ENCODE measurements around the gene SSNA1. TPM values are rescaled to one million over a fixed set of nuclear protein-coding genes. Genes with fewer than 3 reads are reported as not detected.
A peak's percentile ranks its signal among the peaks of the same experiment; 100 is the strongest.

SSNA1 gene
- total and polyA plus RNA-seq, 9 of the 15 experiments (the other 6 are each of a cell fraction or from before 2014, with no cell fraction given) = 1.9 to 130 (median 57.1) TPM

DNA sequence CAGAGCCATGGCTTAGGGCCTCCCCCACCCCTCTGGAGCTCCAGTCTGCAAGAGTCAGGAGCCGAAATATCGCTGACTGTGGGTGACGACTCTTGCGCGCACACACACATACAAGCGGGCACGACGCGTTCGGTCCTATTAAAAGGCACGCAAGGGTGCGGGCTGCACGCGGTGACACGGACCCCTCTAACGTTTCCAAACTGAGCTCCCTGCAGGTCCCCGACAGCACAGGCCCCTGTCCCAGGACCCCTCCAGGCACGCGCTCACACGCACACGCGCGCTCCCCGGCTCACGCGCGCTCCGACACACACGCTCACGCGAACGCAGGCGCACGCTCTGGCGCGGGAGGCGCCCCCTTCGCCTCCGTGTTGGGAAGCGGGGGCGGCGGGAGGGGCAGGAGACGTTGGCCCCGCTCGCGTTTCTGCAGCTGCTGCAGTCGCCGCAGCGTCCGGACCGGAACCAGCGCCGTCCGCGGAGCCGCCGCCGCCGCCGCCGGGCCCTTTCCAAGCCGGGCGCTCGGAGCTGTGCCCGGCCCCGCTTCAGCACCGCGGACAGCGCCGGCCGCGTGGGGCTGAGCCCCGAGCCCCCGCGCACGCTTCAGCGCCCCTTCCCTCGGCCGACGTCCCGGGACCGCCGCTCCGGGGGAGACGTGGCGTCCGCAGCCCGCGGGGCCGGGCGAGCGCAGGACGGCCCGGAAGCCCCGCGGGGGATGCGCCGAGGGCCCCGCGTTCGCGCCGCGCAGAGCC lies 49.6 kb upstream of the SSNA1 start, which contains the start of gene GRIN1 (continued):
- TF ChIP-seq, protein P1, sequence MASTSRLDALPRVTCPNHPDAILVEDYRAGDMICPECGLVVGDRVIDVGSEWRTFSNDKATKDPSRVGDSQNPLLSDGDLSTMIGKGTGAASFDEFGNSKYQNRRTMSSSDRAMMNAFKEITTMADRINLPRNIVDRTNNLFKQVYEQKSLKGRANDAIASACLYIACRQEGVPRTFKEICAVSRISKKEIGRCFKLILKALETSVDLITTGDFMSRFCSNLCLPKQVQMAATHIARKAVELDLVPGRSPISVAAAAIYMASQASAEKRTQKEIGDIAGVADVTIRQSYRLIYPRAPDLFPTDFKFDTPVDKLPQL (IDR thresholded peaks at IDR 0.05; ENCODE audit: extremely low read depth, insufficient read length) = no peak
- TF ChIP-seq, protein P2, sequence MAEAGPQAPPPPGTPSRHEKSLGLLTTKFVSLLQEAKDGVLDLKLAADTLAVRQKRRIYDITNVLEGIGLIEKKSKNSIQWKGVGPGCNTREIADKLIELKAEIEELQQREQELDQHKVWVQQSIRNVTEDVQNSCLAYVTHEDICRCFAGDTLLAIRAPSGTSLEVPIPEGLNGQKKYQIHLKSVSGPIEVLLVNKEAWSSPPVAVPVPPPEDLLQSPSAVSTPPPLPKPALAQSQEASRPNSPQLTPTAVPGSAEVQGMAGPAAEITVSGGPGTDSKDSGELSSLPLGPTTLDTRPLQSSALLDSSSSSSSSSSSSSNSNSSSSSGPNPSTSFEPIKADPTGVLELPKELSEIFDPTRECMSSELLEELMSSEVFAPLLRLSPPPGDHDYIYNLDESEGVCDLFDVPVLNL (CRISPR knock-in tag; IDR thresholded peaks at IDR 0.05; ENCODE audit: low read depth) = no peak
- TF ChIP-seq, protein P3, sequence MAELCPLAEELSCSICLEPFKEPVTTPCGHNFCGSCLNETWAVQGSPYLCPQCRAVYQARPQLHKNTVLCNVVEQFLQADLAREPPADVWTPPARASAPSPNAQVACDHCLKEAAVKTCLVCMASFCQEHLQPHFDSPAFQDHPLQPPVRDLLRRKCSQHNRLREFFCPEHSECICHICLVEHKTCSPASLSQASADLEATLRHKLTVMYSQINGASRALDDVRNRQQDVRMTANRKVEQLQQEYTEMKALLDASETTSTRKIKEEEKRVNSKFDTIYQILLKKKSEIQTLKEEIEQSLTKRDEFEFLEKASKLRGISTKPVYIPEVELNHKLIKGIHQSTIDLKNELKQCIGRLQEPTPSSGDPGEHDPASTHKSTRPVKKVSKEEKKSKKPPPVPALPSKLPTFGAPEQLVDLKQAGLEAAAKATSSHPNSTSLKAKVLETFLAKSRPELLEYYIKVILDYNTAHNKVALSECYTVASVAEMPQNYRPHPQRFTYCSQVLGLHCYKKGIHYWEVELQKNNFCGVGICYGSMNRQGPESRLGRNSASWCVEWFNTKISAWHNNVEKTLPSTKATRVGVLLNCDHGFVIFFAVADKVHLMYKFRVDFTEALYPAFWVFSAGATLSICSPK (IDR thresholded peaks at IDR 0.05; ENCODE audit: borderline replicate concordance) = no peak
- no peak for TF ChIP-seq TFAM (CRISPR knock-in tag; conservative IDR thresholded peaks at IDR 0.05)
- TF ChIP-seq, protein P4, sequence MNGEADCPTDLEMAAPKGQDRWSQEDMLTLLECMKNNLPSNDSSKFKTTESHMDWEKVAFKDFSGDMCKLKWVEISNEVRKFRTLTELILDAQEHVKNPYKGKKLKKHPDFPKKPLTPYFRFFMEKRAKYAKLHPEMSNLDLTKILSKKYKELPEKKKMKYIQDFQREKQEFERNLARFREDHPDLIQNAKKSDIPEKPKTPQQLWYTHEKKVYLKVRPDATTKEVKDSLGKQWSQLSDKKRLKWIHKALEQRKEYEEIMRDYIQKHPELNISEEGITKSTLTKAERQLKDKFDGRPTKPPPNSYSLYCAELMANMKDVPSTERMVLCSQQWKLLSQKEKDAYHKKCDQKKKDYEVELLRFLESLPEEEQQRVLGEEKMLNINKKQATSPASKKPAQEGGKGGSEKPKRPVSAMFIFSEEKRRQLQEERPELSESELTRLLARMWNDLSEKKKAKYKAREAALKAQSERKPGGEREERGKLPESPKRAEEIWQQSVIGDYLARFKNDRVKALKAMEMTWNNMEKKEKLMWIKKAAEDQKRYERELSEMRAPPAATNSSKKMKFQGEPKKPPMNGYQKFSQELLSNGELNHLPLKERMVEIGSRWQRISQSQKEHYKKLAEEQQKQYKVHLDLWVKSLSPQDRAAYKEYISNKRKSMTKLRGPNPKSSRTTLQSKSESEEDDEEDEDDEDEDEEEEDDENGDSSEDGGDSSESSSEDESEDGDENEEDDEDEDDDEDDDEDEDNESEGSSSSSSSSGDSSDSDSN (IDR thresholded peaks at IDR 0.05; ENCODE audit: borderline replicate concordance in 1 of 2, low read depth in 2 of 2, low read length in 2 of 2) = peak in 1 of 2 experiments; percentile 79; a peak in 1 of 4 replicates
- TF ChIP-seq MTA1 (IDR thresholded peaks at IDR 0.05; ENCODE audit: borderline replicate concordance) = no peak
- no peak for TF ChIP-seq SMARCB1 (IDR thresholded peaks at IDR 0.05; ENCODE audit: insufficient read length, low read depth)
- no peak for TF ChIP-seq TEAD4 (IDR thresholded peaks at IDR 0.05; ENCODE audit: low read length)
- TF ChIP-seq TEAD4 (CRISPR knock-in tag; IDR thresholded peaks at IDR 0.05; ENCODE audit: borderline replicate concordance) = no peak
- TF ChIP-seq, protein P5, sequence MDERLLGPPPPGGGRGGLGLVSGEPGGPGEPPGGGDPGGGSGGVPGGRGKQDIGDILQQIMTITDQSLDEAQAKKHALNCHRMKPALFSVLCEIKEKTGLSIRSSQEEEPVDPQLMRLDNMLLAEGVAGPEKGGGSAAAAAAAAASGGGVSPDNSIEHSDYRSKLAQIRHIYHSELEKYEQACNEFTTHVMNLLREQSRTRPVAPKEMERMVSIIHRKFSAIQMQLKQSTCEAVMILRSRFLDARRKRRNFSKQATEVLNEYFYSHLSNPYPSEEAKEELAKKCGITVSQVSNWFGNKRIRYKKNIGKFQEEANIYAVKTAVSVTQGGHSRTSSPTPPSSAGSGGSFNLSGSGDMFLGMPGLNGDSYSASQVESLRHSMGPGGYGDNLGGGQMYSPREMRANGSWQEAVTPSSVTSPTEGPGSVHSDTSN (CRISPR knock-in tag; IDR thresholded peaks at IDR 0.05; ENCODE audit: low read depth) = no peak
- TF ChIP-seq, protein P5 (tag; conservative IDR thresholded peaks at IDR 0.05; ENCODE audit: low read depth) = no peak
- TF ChIP-seq, protein P6, sequence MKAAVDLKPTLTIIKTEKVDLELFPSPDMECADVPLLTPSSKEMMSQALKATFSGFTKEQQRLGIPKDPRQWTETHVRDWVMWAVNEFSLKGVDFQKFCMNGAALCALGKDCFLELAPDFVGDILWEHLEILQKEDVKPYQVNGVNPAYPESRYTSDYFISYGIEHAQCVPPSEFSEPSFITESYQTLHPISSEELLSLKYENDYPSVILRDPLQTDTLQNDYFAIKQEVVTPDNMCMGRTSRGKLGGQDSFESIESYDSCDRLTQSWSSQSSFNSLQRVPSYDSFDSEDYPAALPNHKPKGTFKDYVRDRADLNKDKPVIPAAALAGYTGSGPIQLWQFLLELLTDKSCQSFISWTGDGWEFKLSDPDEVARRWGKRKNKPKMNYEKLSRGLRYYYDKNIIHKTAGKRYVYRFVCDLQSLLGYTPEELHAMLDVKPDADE (conservative IDR thresholded peaks at IDR 0.05; ENCODE audit: control insufficient read depth, low read depth, low read length) = peak; percentile 70; the same call in 1 of the 2 replicates
- TF ChIP-seq ZNF316 (IDR thresholded peaks at IDR 0.05) = no peak
- TF ChIP-seq MYC (IDR thresholded peaks at IDR 0.05; ENCODE audit: low read depth, low read length) = 0 out of 2 replicates have a peak, but pooled peaks have one; percentile 31
- no peak for TF ChIP-seq MYC (CRISPR knock-in tag; IDR thresholded peaks at IDR 0.05; ENCODE audit: borderline replicate concordance, low read depth)
- TF ChIP-seq SNIP1 (IDR thresholded peaks at IDR 0.05; ENCODE audit: low read depth) = no peak
- TF ChIP-seq, protein P7, sequence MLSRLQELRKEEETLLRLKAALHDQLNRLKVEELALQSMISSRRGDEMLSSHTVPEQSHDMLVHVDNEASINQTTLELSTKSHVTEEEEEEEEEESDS (CRISPR knock-in tag; IDR thresholded peaks at IDR 0.05) = no peak
